GM21717 (cell line): ENCODE measurements around the gene ZNF217.
"Not testable (repeated sequence)": the region's sequence is repeated elsewhere in the genome, so short reads cannot be mapped to it uniquely, and the experiment has no call there.

ENCODE experiments used
- ATAC-seq: cut with Tn5 transposase; IDR thresholded peaks from one replicate; pipeline ENCODE4 v1.9.1; 2021; ENCODE audit warnings: mild to moderate bottlenecking, moderate library complexity; ENCODE audit not compliant: unreplicated experiment

Gene ZNF217

GRCh38 chr20:53593466-53594007 lies at the start of gene ZNF217:
ZNF217 (minus strand) TSS chr20:53593839; CDS start chr20:53582826, 11,013 bp downstream.
- ATAC-seq = peak; percentile 18

- peak; percentile 96 for ATAC-seq
Observed at GRCh38 chr20:53643031-53643832, 49.6 kb upstream of the ZNF217 start.

DNA sequence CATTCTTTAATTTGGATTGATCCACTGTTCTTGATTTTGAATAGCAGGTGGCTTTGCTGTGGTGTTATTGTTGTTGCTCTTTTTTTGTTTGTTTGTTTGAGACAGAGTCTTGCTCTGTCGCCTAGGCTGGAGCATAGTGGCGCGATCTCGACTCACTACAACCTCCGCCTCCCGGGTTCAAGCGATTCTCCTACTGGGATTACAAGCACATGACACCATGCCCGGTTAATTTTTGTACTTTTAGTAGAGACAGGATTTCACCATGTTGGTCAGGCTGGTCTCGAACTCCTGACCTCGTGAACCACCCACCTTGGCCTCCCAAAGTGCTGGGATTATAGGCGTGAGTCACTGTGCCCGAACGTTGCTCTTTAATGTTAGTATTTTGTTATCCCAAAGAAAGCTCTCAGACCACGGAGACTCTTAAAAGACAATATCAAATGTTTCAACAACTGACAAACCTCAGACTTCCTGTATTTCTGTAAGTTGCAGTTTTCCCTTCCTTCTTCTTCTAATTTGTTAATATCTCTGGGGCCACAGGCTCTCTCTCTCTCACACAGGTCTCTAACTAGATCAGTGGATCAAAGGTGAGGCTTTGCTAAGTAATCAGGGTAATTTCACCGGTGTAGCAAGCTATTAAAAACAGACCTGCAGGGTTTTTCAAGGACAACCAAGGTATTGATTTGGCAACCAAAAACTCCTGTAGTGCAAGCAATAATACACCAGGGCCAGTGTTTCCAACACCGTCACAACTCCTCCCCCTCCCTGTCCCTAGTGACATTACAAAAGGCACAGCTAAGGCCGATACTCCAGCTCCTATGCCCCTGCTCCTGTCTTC lies 48.8 kb upstream of the ZNF217 start:
- ATAC-seq = peak; percentile 63

GRCh38 chr20:53639647-53640440 lies 46.2 kb upstream of the ZNF217 start:
- no peak for ATAC-seq

DNA sequence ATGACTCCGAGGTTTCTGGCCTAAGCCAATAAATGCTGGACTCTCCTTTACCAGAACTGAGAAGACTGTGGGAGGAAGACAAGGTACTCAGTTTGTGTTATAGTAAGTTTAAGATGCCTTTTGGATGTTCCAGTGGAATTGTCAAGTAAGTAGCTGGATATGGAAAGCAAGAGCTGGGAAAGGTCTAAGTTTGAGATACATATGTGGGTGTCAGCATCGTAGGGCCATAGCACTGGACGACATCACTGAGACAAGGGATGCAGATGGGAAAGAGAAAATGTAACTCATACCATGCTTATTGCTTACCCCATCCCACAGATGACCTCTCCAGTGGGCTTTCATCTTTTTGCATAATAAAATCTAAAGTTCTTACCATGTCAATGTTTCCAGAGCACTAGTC lies 45.5 kb upstream of the ZNF217 start:
- no peak for ATAC-seq

DNA sequence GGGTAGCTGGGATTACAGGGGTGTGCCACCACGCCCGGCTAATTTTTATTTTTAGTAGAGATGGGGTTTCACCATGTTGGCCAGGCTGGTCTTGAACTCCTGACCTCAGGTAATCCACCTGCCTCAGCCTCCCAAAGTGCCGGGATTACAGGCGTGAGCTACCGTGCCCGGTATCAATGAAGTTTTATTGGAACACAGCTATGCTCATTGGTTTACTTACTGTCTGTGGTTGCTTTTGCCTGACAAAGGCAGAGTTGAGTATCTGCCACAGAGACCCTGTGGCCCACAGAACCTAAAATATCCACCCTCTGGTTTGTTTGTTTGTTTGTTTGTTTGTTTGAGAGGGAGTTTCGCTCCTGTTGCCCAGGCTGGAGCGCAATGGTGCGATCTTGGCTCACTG lies 43.7 kb upstream of the ZNF217 start:
- ATAC-seq = not testable (repeated sequence)

DNA sequence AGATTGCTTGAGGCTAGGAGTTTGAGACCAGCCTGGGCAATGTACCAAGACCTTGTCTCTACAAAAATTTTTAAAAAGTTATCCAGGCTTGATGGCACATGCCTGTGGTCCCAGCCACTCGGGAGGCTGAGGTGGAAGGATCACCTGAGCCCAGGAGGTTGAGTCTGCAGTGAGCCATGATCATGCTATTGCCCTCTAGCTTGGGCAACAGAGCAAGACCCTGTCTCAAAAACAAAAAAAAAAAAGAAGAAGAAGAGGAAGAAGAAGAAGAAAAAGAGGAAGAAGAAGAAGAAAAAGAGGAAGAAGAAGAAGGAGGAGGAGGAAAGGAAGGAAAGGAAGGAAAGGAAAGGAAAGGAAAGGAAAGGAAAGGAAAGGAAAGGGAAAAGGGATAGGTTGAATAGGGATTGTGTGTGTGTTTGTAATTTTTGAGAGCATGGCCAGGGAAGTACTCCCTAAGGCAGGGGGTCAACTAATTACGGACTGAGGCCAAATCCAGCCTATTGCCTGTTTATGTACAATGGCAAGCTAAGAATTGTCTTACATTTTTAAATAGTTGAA lies 43.0 kb upstream of the ZNF217 start:
- ATAC-seq = no peak

DNA sequence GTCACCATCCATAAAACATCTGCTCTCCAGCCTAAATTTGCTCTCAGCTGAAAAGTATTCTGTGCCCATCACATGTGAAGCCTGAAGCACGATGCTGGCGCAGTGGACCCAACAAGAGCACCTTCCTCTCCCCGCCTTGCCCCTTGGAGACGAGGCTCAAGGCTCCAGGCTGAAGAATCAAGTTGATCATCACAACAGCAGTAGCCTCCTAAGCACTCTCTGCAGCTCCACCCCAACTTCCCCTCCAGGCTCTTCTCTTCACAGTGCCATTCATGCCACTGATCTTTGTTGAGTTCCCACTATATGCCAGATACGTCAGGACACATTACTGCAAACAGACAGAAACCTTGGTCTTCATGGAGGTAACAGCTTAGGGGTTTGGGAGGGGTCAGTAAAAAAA lies 41.6 kb upstream of the ZNF217 start:
- ATAC-seq = no peak

- no peak for ATAC-seq
Observed at GRCh38 chr20:53631909-53632662, 38.4 kb upstream of the ZNF217 start.

DNA sequence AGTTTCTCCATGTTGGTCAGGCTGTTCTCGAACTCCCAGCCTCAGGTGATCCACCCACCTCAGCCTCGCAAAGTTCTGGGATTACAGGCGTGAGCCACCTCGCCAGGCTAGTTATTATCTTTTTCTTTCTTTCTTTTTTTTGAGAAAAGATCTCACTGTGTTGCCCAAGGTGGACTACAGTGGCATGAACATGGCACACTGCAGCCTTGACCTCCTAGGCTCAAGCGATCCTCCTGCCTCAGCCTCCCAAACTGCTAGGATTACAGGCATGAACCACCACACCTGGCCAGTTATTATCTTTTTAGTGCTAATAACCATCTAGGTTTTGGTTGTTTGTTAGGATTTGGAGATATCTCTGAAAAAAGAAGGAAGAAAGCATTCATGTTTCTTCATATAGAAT lies 35.8 kb upstream of the ZNF217 start:
- no peak for ATAC-seq

GRCh38 chr20:53628758-53629157 lies 35.1 kb upstream of the ZNF217 start:
- ATAC-seq = not testable (repeated sequence)

- ATAC-seq = no peak
Observed at GRCh38 chr20:53628076-53628475, 34.4 kb upstream of the ZNF217 start.

GRCh38 chr20:53627001-53627400 lies 33.4 kb upstream of the ZNF217 start:
- ATAC-seq = not testable (repeated sequence)

- no peak for ATAC-seq
Observed at GRCh38 chr20:53626584-53626983, 32.9 kb upstream of the ZNF217 start.

GRCh38 chr20:53625311-53626129 lies 31.9 kb upstream of the ZNF217 start:
- no peak for ATAC-seq

- ATAC-seq = not testable (repeated sequence)
Observed at GRCh38 chr20:53624927-53625250, 31.2 kb upstream of the ZNF217 start.

- peak; percentile 53 for ATAC-seq
Observed at GRCh38 chr20:53623454-53624211, 30.0 kb upstream of the ZNF217 start.

DNA sequence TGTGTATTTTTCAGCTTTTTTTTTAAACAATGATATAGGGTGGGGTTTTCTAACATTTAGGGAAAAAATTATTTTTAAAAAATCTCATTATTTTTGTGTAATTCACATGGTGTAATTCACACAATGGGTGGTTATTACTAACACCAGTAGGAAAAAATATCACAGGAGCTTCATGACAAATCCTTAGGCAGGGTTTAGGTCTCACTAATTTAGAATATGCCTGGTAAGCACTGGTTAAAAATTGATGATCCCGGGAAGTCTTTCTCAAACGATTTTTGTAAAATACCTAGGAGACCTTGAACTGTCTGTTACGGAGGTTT lies 29.5 kb upstream of the ZNF217 start:
- peak; percentile 20 for ATAC-seq
